SH-SY5Y (cell line): ENCODE measurements around the gene TCF25.

Experiments used
- GATA2 ChIP-seq: IDR thresholded peaks from 2 replicates; pipeline ENCODE4 v1.6.1; 2011; ENCODE audit warnings: mild to moderate bottlenecking, low read depth, low read length
- GATA3 ChIP-seq: IDR thresholded peaks from 2 replicates; pipeline ENCODE4 v1.6.1; 2011; ENCODE audit warnings: low read depth, mild to moderate bottlenecking, low read length, moderate library complexity

- no peak for TF ChIP-seq GATA2
- no peak for TF ChIP-seq GATA3
Observed at GRCh38 chr16:89957216-89957785, 83.9 kb downstream of the TCF25 start.
